Mesothelial cell of epicardium (in vitro differentiated cells): ENCODE data around the gene ZNF446. TPM values are rescaled to one million over a fixed set of nuclear protein-coding genes. Genes with fewer than 3 reads are reported as not detected.

Source experiments
- DNase-seq, 2 experiments: peaks; one replicate each; pipeline ENCODE4 v3.0.0; 2021; ENCODE audit warnings: low spot score in 2 of 2; ENCODE audit not compliant: unreplicated experiment in 2 of 2
- H3K27ac Mint-ChIP-seq: 2 replicates; pipeline ENCODE4 v1.8.0; 2021; ENCODE audit warnings: mixed read lengths
- H3K27me3 Mint-ChIP-seq: 2 replicates; pipeline ENCODE4 v1.8.0; 2021; ENCODE audit warnings: low read depth, mixed read lengths
- H3K36me3 Mint-ChIP-seq: 2 replicates; pipeline ENCODE4 v1.8.0; 2021; ENCODE audit warnings: mixed read lengths
- H3K4me1 Mint-ChIP-seq: 2 replicates; pipeline ENCODE4 v1.8.0; 2021; ENCODE audit warnings: mixed read lengths
- H3K4me3 Mint-ChIP-seq: 2 replicates; pipeline ENCODE4 v1.8.0; 2021; ENCODE audit warnings: mild to moderate bottlenecking, moderate library complexity, mixed read lengths
- H3K9me3 Mint-ChIP-seq: 2 replicates; pipeline ENCODE4 v1.8.0; 2021; ENCODE audit warnings: mixed read lengths
- total RNA-seq: library from RNA; stranded (reverse); gene quantifications from 3 replicates; pipeline ENCODE4 v1.2.1, GENCODE V29; 2021
- TF ChIP-seq, protein P1 (sequence below): fragments of 200-600 bp; sonication (generic); IDR thresholded peaks from one replicate; pipeline ENCODE4 v1.5.0; 2021; ENCODE audit warnings: antibody characterized with exemption; ENCODE audit not compliant: unreplicated experiment

ZNF446 gene
- total RNA-seq, 1 donor from 2014 or later = 18.0 TPM

DNA sequence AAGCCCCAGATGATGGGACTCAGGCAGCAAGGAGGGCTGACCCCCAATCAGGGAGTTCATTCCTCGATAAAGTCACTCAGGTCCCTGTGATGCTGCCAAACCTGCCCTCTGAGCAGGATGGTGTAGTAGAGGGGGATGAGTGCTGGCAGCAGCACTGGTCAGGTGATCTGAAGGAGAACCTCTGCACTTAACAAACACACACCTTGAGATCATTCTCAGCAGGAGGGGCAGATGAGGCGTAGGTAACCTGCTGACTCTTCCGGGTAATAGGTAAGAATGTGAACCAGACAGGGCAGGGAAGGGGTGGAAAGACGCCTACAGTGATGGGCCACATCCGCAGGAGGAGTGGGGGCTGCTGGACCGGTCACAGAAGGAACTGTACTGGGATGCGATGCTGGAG lies 3.2 kb downstream of the ZNF446 start:
- Mint-ChIP-seq H3K9me3 (no peaks in the 10 kb centered on the region), H3K27me3 (no peaks in the 10 kb centered on the region), H3K36me3 (peaks cover 8% of the 10 kb centered on the region), H3K27ac (no peak overlapping the region), H3K4me1 (peaks cover 11% of the 10 kb centered on the region), H3K4me3 (no peak overlapping the region)
- DNase-seq = no peak
- TF ChIP-seq, protein P1, sequence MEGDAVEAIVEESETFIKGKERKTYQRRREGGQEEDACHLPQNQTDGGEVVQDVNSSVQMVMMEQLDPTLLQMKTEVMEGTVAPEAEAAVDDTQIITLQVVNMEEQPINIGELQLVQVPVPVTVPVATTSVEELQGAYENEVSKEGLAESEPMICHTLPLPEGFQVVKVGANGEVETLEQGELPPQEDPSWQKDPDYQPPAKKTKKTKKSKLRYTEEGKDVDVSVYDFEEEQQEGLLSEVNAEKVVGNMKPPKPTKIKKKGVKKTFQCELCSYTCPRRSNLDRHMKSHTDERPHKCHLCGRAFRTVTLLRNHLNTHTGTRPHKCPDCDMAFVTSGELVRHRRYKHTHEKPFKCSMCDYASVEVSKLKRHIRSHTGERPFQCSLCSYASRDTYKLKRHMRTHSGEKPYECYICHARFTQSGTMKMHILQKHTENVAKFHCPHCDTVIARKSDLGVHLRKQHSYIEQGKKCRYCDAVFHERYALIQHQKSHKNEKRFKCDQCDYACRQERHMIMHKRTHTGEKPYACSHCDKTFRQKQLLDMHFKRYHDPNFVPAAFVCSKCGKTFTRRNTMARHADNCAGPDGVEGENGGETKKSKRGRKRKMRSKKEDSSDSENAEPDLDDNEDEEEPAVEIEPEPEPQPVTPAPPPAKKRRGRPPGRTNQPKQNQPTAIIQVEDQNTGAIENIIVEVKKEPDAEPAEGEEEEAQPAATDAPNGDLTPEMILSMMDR = no peak

GRCh38 chr19:58479736-58480480 lies 3.8 kb downstream of the ZNF446 start:
- TF ChIP-seq, protein P1 = no peak

GRCh38 chr19:58480481-58480830 lies 4.3 kb downstream of the ZNF446 start:
- no peak for DNase-seq
- H3K36me3 Mint-ChIP-seq = peaks cover 8% of the 10 kb centered on the region
- no peaks in the 10 kb centered on the region for H3K9me3 Mint-ChIP-seq
- no peak overlapping the region for H3K27ac Mint-ChIP-seq
- H3K4me1 Mint-ChIP-seq = peaks cover 8% of the 10 kb centered on the region
- H3K27me3 Mint-ChIP-seq = no peaks in the 10 kb centered on the region
- no peak overlapping the region for H3K4me3 Mint-ChIP-seq
- TF ChIP-seq, protein P1 = no peak

More at GRCh38 chr19:58479736-58480480, 3.8 kb downstream of the ZNF446 start:
- Mint-ChIP-seq H3K4me1 (peaks cover 11% of the 10 kb centered on the region), H3K36me3 (peaks cover 8% of the 10 kb centered on the region), H3K27me3 (no peaks in the 10 kb centered on the region), H3K27ac (no peak overlapping the region), H3K4me3 (no peak overlapping the region), H3K9me3 (no peaks in the 10 kb centered on the region)
- no peak for DNase-seq

DNA sequence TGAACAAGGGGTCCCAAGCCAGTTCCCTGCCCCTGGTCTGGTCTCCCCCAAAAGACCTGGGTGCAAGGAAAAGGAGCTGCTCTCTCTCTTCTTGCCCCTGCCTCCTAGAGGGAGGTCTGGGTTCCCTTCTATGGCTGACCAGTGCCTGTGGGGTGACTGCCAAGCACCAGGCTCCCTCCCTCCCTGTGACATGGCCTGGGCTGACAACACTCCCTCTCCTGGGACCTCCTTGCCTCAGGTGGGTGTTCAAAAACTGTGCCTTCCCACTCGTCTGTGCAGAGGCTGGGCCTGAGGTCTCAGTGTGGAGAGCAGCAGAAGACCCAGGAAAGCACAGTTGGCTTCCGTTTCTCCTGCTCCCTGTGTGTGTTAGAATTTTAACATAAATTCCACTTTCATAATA lies 4.7 kb downstream of the ZNF446 start:
- peaks cover 8% of the 10 kb centered on the region for H3K36me3 Mint-ChIP-seq
- H3K4me3 Mint-ChIP-seq = no peak overlapping the region
- H3K4me1 Mint-ChIP-seq = peaks cover 8% of the 10 kb centered on the region
- H3K27me3 Mint-ChIP-seq = no peaks in the 10 kb centered on the region
- H3K9me3 Mint-ChIP-seq = no peaks in the 10 kb centered on the region
- TF ChIP-seq, protein P1 = no peak
- H3K27ac Mint-ChIP-seq = no peak overlapping the region
- DNase-seq = no peak

- DNase-seq = no peak
- no peak overlapping the region for H3K27ac Mint-ChIP-seq
- H3K9me3 Mint-ChIP-seq = no peaks in the 10 kb centered on the region
- no peaks in the 10 kb centered on the region for H3K27me3 Mint-ChIP-seq
- TF ChIP-seq, protein P1 = no peak
- no peaks in the 10 kb centered on the region for H3K4me1 Mint-ChIP-seq
- H3K36me3 Mint-ChIP-seq = peaks cover 8% of the 10 kb centered on the region
- H3K4me3 Mint-ChIP-seq = no peak overlapping the region
Measured at GRCh38 chr19:58482372-58482771, 6.2 kb downstream of the ZNF446 start.
